Neural cell (in vitro differentiated cells): ENCODE measurements around the gene DCT.

ENCODE experiments used
- CTCF ChIP-seq: fragments of 450-650 bp; IDR thresholded peaks from 2 replicates; pipeline ENCODE4 v1.5.1; 2014; ENCODE audit warnings: antibody characterized with exemption, mild to moderate bottlenecking, moderate library complexity; ENCODE audit not compliant: poor library complexity, severe bottlenecking
- EZH2 ChIP-seq: fragments of 200-600, 300-800 bp; shearing (Covaris generic), sonication (generic); IDR thresholded peaks from 2 replicates; pipeline ENCODE4 v1.6.1; 2014; ENCODE audit warnings: antibody characterized with exemption, low read length, borderline replicate concordance, mild to moderate bottlenecking; ENCODE audit not compliant: insufficient read depth, poor library complexity, severe bottlenecking
- POLR2AphosphoS5 ChIP-seq: IDR thresholded peaks from 2 replicates; pipeline ENCODE4 v1.6.1; 2012

- TF ChIP-seq CTCF (no peak), POLR2AphosphoS5 (no peak), EZH2 (no peak)
These were observed 14.7 kb downstream of the DCT start for GRCh38 chr13:94464771-94465170.
